ENCODE data around the gene PHIP.

DNA sequence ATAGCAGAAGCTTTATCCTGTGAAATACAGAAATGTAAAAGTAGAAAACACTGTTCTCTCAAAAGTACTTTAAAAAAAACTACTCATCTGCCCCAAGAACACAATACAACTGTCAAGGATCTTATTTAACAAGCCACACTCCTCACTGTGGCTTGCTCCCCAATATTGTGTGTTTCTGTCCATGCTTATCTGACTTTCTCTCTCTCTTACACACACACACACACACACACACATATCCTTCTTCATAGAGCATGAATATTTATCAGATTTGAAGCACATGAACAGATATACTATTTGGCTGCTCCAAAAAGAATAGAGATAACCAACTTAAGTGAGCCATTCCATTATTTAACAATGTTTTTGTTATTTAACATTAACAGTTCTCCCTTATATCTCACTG, 3.6 kb upstream of the PHIP start:
- TF ChIP-seq, protein P1, sequence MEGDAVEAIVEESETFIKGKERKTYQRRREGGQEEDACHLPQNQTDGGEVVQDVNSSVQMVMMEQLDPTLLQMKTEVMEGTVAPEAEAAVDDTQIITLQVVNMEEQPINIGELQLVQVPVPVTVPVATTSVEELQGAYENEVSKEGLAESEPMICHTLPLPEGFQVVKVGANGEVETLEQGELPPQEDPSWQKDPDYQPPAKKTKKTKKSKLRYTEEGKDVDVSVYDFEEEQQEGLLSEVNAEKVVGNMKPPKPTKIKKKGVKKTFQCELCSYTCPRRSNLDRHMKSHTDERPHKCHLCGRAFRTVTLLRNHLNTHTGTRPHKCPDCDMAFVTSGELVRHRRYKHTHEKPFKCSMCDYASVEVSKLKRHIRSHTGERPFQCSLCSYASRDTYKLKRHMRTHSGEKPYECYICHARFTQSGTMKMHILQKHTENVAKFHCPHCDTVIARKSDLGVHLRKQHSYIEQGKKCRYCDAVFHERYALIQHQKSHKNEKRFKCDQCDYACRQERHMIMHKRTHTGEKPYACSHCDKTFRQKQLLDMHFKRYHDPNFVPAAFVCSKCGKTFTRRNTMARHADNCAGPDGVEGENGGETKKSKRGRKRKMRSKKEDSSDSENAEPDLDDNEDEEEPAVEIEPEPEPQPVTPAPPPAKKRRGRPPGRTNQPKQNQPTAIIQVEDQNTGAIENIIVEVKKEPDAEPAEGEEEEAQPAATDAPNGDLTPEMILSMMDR (IDR thresholded peaks at IDR 0.05; ENCODE audit: low read length), result no peak
- TF ChIP-seq EZH2 (IDR thresholded peaks at IDR 0.05; ENCODE audit: borderline replicate concordance, low read length), result no peak
